HG03565 (cell line): ENCODE measurements around the gene MAP1LC3C.
"Not testable (repeated sequence)": the region's sequence is repeated elsewhere in the genome, so short reads cannot be mapped to it uniquely, and the experiment has no call there.

ENCODE experiments used
- ATAC-seq: cut with Tn5 transposase; IDR thresholded peaks from one replicate; pipeline ENCODE4 v1.9.1; 2021; ENCODE audit warnings: mild to moderate bottlenecking, moderate library complexity; ENCODE audit not compliant: unreplicated experiment

MAP1LC3C gene

GRCh38 chr1:241994171-241994570 is 4.7 kb downstream of the MAP1LC3C start:
- no peak for ATAC-seq

DNA sequence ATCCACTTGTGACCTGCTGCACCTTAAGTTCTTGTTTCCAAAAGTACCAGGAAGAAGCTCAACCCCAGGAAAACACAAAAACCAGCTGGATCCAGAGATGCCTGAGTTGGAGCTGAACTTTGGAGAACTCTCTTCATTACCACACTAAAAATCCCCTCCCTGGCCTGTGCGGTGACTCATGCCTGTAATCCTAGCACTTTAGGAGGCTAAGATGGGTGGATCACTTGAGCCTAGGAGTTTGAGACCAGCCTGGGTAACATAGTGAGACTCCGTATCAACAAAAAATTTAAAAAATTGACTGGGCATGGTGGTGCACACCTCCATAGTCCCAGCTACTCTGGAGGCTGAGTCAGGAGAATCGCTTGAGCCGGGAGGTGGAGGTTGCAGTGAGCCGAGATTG is 6.2 kb downstream of the MAP1LC3C start:
- no peak for ATAC-seq

DNA sequence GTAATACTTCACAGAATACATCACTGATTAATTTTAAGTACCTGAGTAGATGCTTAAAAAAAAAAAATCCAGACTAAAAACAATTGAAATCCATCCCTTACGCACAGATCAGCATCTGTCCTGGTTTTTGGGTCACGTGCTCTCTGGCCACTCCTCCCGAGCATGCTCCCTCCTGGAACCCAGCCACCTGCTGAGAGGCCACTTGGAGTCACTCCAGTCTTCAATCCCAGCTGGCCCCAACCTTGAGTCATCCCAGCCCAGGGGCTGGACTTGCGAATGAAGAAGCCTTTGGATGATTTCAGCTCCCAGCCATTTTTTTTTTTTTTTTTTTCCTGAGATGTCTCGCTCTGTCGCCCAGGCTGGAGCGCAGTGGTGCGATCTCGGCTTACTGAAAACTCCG is 8.9 kb downstream of the MAP1LC3C start:
- no peak for ATAC-seq

DNA sequence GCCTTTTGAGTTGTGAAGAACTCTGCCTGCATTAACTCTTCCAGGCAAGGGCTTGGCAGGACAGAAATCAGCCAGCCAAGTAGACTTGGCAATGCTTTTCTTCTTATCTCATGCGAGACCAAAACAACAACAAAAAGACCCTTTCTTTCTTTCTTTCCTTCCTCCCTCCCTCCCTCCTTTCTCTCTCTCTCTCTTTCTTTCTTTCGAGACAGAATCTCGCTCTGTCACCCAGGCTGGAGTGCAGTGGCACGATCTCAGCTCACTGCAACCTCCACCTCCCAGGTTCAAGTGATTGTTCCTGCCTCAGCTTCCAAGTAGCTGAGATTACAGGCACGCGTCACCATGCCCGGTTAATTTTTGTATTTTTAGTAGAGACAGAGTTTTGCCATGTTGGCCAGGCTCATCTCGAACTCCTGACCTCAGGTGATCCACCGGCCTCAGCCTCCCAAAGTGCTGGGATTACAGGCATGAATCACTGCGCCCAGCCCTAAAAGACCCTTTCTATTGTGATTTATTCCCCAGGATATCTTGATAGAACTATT is 10.4 kb downstream of the MAP1LC3C start:
- not testable (repeated sequence) for ATAC-seq

DNA sequence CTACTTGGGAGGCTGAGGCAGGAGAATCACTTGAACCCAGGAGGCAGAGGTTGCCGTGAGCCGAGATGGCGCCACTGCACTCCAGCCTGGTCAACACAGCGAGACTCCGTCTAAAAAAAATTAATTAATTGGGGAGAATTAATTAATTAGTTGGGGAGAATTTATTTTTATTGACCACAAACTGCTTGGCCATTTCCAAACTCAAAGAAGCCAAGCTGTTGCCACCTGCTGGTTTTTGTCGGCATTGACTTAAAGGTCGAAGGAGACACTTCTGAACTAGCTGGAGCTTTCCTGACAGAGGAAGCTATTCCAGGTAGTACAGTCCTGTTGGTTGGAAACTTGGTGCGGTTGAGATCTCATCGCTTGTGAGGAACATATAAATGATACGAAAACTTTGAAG is 13.1 kb downstream of the MAP1LC3C start:
- ATAC-seq, result no peak

- ATAC-seq, result no peak
These were observed 19.0 kb downstream of the MAP1LC3C start for GRCh38 chr1:241979926-241980325.

DNA sequence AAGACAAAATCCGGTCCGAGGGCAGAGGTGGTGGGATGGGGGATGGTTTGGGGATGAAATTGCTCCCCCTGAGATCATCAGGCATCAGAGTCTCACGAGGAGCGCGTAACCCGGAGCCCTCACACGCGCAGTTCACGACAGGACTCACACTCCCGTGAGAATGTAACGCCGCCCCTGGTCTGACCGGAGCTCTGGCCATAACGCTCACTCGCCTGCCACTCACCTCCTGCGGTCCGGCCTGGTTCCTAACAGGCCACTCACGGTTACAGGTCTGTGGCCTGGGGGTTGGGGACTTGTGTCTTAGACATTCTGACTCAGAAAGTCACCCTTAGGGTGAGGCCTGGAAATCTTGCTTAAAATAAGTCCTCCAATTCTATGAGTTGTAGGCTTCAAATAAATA is 19.8 kb downstream of the MAP1LC3C start:
- ATAC-seq, result no peak

DNA sequence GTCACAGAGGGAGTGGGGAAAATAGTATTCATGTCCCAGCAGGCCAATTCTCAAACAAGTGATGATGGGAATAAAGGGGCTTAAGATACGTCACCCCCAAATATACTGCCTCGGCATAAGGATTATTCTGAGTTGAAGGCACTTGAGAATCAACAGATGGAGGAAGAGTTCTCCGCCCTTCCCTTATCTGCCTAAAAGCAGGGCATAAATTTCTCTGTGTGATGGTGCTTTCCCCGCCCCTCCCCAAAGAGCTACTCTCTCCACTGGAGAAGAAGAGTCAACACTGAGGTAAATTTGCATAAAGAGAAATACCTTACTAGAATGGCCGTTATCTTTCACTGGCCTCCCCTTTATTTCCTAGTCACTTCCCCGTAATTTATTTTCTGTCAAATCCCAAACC is 22.7 kb downstream of the MAP1LC3C start:
- no peak for ATAC-seq

GRCh38 chr1:241972703-241973369 is 26.1 kb downstream of the MAP1LC3C start:
- no peak for ATAC-seq

- no peak for ATAC-seq
These were observed 30.3 kb downstream of the MAP1LC3C start for GRCh38 chr1:241968611-241969010.

- ATAC-seq, result no peak
These were observed 34.2 kb downstream of the MAP1LC3C start for GRCh38 chr1:241964550-241965282.

DNA sequence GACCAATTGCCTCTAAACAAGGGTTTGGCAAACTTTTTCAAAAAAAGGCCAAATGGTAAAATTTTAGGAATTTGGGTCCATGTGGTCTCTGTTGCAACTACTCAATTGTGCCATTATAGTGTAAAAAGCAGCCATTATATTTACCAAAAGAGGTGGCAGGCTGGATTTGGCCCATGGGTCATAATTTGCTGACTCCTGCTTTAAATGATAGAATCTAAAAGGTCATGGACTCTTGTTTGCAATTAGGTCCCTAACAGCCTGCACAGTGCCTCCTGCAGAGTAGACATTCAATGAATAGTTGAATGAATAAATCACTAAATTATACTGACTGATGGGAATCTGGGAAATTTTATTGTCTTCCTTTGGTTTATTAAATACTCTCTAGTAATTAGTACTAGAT is 35.2 kb downstream of the MAP1LC3C start:
- no peak for ATAC-seq

GRCh38 chr1:241962153-241962552 is 36.7 kb downstream of the MAP1LC3C start:
- ATAC-seq, result no peak

GRCh38 chr1:241957692-241958494 is 41.0 kb downstream of the MAP1LC3C start, which contains the start of gene BECN2:
Gene BECN2, plus strand, starts transcription at chr1:241957767. Its CDS starts 0 bp downstream, at chr1:241957767.
- no peak for ATAC-seq

GRCh38 chr1:241950390-241950789 is 48.5 kb downstream of the MAP1LC3C start:
- no peak for ATAC-seq

DNA sequence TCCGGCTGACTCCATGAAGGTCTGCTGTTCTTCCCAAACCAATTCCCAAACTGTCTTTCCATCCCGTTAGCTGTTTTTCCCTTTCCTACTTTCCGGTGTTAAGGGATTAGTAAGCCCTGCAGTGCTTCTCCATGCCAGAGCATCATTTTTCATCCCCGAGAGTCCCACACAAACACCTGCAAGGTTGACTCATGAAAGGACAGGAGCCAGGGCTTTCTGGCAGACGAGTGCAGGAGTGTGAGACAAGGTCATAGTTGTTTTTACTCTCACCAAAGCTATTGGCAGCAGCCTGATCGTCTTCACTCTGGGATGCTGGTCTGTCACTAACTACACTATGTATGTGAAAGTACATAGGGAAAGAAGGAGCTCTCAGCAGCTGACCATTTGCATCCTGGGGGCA is 51.5 kb downstream of the MAP1LC3C start:
- no peak for ATAC-seq
